ENCODE data around the gene FXYD6. TPM values are rescaled to one million over a fixed set of nuclear protein-coding genes. Genes with fewer than 3 reads are reported as not detected.

FXYD6 gene
- total and polyA plus RNA-seq, 9 of the 15 experiments (the other 6 are each of a cell fraction or from before 2014, with no cell fraction given): 0.07 to 0.35 TPM; not detected in 7

- TF ChIP-seq ZNF695 (CRISPR knock-in tag; IDR thresholded peaks at IDR 0.05) (no peak), TAF7 (tag; IDR thresholded peaks at IDR 0.05) (no peak), RBM17 (IDR thresholded peaks at IDR 0.05; ENCODE audit: borderline replicate concordance, low read depth, low read length) (no peak)
These were observed 34.9 kb downstream of the FXYD6 start (continued) for GRCh38 chr11:117841551-117842031.

- no peak for TF ChIP-seq ZNF583 (CRISPR knock-in tag; IDR thresholded peaks at IDR 0.05)
- no peak for TF ChIP-seq ZBTB34 (CRISPR knock-in tag; IDR thresholded peaks at IDR 0.05)
- no peak overlapping the region for H3K27ac ChIP-seq (ENCODE audit: extremely low read depth, low read depth, low read length)
- no peaks in the 10 kb centered on the region for H3K79me2 ChIP-seq (ENCODE audit: control insufficient read depth, insufficient read depth, low read length)
- ChIA-PET POLR2A (interaction anchor here (0.6 to 1.0 kb wide), 2 partner anchors 220 to 230 kb away, joined by 3 read pairs; no protein-coding TSS in a partner anchor), CTCF (ENCODE audit: low intra/inter-chr PET ratio) (no interaction called here)
- H3K9ac ChIP-seq (ENCODE audit: insufficient read depth in 1 of 2, low read depth in 2 of 2, low read length in 2 of 2): no peak overlapping the region
- no peaks in the 10 kb centered on the region; a peak in 1 of 5 replicates for H3K4me1 ChIP-seq (replicated peaks in 1 of 2; ENCODE audit: control insufficient read depth in 2 of 2, insufficient read depth in 2 of 2, low read length in 2 of 2)
- peaks cover 6% of the 10 kb centered on the region; the same call in 1 of the 2 replicates for H4K20me1 ChIP-seq (replicated peaks; ENCODE audit: control insufficient read depth, insufficient read depth, low read length)
- no TSS peak for BruUV-seq (replicated peaks)
- peaks cover 20 to 63% of the 10 kb centered on the region in 2 experiments; a peak in 4 of 5 replicates for H3K27me3 ChIP-seq (ENCODE audit: control insufficient read depth in 2 of 2, insufficient read depth in 2 of 2, low read length in 2 of 2)
- H3K4me2 ChIP-seq (ENCODE audit: insufficient read depth, low read length): no peak overlapping the region
- FAIRE-seq (no peak), DNase-seq (ENCODE audit: extremely low read depth in 1 of 4, low spot score in 3 of 4) (no peak), ATAC-seq (no peak)
- intact Hi-C loops (cut with micrococcal nuclease): no loop called here
- H2AFZ ChIP-seq (ENCODE audit: low read depth, low read length): no peak overlapping the region
- WGBS (ENCODE audit: insufficient coverage, low coverage, missing lambda C conversion rate): 3% methylated on average over 11 of the region's 11 CpGs
- H3K9me1 ChIP-seq (ENCODE audit: control insufficient read depth, insufficient read depth, low read length): no peaks in the 10 kb centered on the region
- no peaks in the 10 kb centered on the region for H3K9me3 ChIP-seq (replicated peaks; ENCODE audit: control insufficient read depth, insufficient read depth, low read depth, low read length)
- no peaks in the 10 kb centered on the region for H3K36me3 ChIP-seq (ENCODE audit: control insufficient read depth, insufficient read depth, low read length)
- in situ Hi-C loops (cut with MboI): loop anchor here (10.0 kb wide), 1 partner anchor 104 kb away; no protein-coding TSS in a partner anchor
- H3K4me3 ChIP-seq: no peak overlapping the region
These were observed 35.4 kb downstream of the FXYD6 start for GRCh38 chr11:117840881-117841550.

Measured in K562 (cell line).